Lower leg skin (tissue), 4 donors: ENCODE results near the gene GPR55. TPM values are rescaled to one million over a fixed set of nuclear protein-coding genes. Genes with fewer than 3 reads are reported as not detected.
A peak's percentile ranks its signal among the peaks of the same experiment; 100 is the strongest.

Experiments used
- DNase-seq, 2 donors: peaks; one replicate each; pipeline ENCODE4 v3.0.0-alpha.2; 2019; ENCODE audit warnings: low spot score in 2 of 2
- H3K4me3 ChIP-seq: fragments of 200-600 bp; sonication (generic); 2 replicates; pipeline ENCODE4 v1.5.1; 2017; ENCODE audit warnings: mild to moderate bottlenecking, low read depth; ENCODE audit not compliant: poor library complexity, severe bottlenecking
- POLR2A ChIP-seq, 2 donors: fragments of 450-650 bp; IDR thresholded peaks; one replicate each; pipeline ENCODE4 v1.6.1; 2016 to 2017; ENCODE audit warnings: antibody characterized with exemption in 2 of 2, mild to moderate bottlenecking in 1 of 2, moderate library complexity in 1 of 2
- WGBS, 2 donors: methylation state at CpG; one replicate each; pipeline ENCODE4 v1.1.5; 2018; 5-methylcytosine and 5-hydroxymethylcytosine counted together
- intact Hi-C: fragments of 100-400 bp; cut with DNase I; formaldehyde crosslinking; loops from one replicate; pipeline ENCODE4 v1.15.0; 2023; ENCODE audit warnings: low total_unique reads
- total RNA-seq, 4 donors: library from RNA; depleted of rRNA; stranded (reverse); fragments of >200 nt; gene quantifications; one replicate each; pipeline ENCODE4 v1.1.0, GENCODE V29; 2016
- TF ChIP-seq, protein P1 (sequence below), 3 donors: fragments of 450-650 bp; IDR thresholded peaks; one replicate each; pipeline ENCODE4 v1.5.1; 2016; ENCODE audit warnings: antibody characterized with exemption in 3 of 3, mild to moderate bottlenecking in 3 of 3, moderate library complexity in 2 of 3

GPR55 gene
- total RNA-seq, 4 donors from 2014 or later: 0.30 TPM; not detected in 3

- TF ChIP-seq POLR2A (IDR thresholded peaks at IDR 0.05): no peak
- TF ChIP-seq, protein P1, sequence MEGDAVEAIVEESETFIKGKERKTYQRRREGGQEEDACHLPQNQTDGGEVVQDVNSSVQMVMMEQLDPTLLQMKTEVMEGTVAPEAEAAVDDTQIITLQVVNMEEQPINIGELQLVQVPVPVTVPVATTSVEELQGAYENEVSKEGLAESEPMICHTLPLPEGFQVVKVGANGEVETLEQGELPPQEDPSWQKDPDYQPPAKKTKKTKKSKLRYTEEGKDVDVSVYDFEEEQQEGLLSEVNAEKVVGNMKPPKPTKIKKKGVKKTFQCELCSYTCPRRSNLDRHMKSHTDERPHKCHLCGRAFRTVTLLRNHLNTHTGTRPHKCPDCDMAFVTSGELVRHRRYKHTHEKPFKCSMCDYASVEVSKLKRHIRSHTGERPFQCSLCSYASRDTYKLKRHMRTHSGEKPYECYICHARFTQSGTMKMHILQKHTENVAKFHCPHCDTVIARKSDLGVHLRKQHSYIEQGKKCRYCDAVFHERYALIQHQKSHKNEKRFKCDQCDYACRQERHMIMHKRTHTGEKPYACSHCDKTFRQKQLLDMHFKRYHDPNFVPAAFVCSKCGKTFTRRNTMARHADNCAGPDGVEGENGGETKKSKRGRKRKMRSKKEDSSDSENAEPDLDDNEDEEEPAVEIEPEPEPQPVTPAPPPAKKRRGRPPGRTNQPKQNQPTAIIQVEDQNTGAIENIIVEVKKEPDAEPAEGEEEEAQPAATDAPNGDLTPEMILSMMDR (IDR thresholded peaks at IDR 0.05): no peak
- H3K4me3 ChIP-seq: no peak overlapping the region
- intact Hi-C loops: no loop called here
- 62 to 71% methylated on average over 3 of the region's 3 CpGs for WGBS, 2 donors
- DNase-seq: peak in 1 of 2 donors; percentile 58
Measured at GRCh38 chr2:230942371-230942770, 17.3 kb upstream of the GPR55 start.

- DNase-seq: peak; percentile 5 to 64
- 80 to 84% methylated on average over 13 to 14 of the region's 14 CpGs for WGBS, 2 donors
- no peak overlapping the region for H3K4me3 ChIP-seq
- no peak for TF ChIP-seq POLR2A (IDR thresholded peaks at IDR 0.05)
- TF ChIP-seq, protein P1 (IDR thresholded peaks at IDR 0.05): no peak
- intact Hi-C loops: no loop called here
Measured at GRCh38 chr2:230941202-230942180, 16.4 kb upstream of the GPR55 start.

- intact Hi-C loops: no loop called here
- WGBS, 2 donors: 85 to 90% methylated on average over 9 of the region's 9 CpGs
- no peak for TF ChIP-seq POLR2A (IDR thresholded peaks at IDR 0.05)
- TF ChIP-seq, protein P1 (IDR thresholded peaks at IDR 0.05): no peak
- no peak overlapping the region for H3K4me3 ChIP-seq
- no peak for DNase-seq
Measured at GRCh38 chr2:230940471-230940815, 15.4 kb upstream of the GPR55 start.

DNA sequence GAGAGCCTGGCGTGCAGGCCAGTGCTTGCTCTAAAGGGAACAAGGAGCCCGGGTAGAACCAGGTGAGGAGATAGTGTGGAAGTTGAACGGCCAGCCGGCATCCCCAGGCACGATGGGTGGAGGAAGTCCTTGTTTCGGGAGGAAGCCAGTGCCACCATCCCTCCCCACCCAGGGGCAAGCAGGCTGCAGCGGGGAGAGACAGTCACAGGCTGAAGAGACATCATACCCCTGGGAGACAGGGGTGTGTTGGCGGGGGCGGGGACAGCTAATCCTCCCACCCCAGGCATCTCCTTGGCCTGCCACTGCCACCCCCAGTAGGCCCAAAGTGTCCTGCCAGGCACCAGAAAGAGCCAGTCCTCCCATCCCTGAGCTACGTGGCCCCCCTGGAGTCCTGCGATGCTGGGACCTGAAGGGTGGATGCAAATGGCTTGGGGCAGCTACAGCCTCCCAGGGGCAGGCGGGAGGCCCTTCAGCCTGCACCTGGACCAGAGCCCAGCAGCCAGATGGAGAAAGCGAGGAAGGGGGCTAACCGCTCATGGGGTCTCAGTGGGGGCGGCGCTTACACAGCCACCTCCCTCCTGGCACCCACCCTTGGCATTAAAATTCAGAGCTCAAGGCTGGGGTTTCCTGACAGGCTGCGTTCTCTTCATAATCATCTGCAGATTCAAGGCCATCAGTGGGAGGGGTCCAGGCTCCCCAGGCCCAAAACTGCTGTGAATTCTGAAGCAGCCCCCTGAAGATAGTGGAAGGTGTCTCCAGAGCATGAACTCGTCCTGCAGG lies 14.8 kb upstream of the GPR55 start:
- intact Hi-C loops: no loop called here
- no peak overlapping the region for H3K4me3 ChIP-seq
- WGBS, 2 donors: 82 to 87% methylated on average over 18 of the region's 18 CpGs
- peak in 1 of 2 donors; percentile 74 for DNase-seq
- no peak for TF ChIP-seq POLR2A (IDR thresholded peaks at IDR 0.05)
- TF ChIP-seq, protein P1 (IDR thresholded peaks at IDR 0.05): no peak

DNA sequence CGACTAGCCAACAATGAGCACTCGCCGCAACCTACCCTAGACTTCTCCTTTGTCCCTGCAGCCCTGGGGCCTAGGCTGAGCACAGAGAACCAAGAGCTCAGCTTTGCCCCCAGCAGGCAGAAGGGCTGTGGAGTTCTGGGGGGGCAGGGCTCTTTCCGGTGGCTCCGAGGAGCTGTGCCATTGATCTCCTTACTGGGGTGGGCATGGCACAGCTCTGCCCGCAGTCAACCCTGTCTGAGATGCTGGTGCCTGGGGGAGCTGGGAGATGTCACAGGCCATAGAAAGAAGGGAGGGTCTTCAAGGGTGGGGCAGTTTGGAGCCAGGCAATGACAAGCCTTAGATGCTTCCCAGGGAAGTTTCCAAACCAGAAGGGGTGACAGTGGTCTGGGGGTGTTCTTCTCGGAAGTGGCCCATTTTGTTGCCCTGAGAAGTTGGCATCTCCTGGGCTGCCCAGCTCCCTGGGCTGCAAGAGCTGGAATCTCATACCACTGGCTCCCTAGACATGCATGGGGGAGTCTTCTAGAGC lies 14.1 kb upstream of the GPR55 start:
- DNase-seq: peak in 1 of 2 donors; percentile 70
- intact Hi-C loops: no loop called here

More for the DNA sequence above, 14.1 kb upstream of the GPR55 start:
- no peak overlapping the region for H3K4me3 ChIP-seq
- TF ChIP-seq, protein P1 (IDR thresholded peaks at IDR 0.05): no peak
- no peak for TF ChIP-seq POLR2A (IDR thresholded peaks at IDR 0.05)
- 95 to 98% methylated on average over 7 of the region's 7 CpGs for WGBS, 2 donors
